H1 (cell line): Measurements from ENCODE around the gene CACNA2D4. TPM values are rescaled to one million over a fixed set of nuclear protein-coding genes. Genes with fewer than 3 reads are reported as not detected.

Source experiments
- CTCF ChIA-PET: fragments of 300-600 bp; sonication (Branson Sonifier 250); formaldehyde crosslinking; loops from one replicate; lab custom pipeline; 2021; ENCODE audit not compliant: partially characterized antibody; lab: Charles Lee
- POLR2A ChIA-PET: fragments of 300-600 bp; sonication (Branson Sonifier 250); formaldehyde crosslinking; loops from one replicate; lab custom pipeline; 2021; ENCODE audit warnings: inconsistent platforms; ENCODE audit not compliant: partially characterized antibody; lab: Charles Lee
- DNase-seq, 2 experiments: peaks; one replicate each; pipeline versions ENCODE4 v3.0.0 to v3.0.0-alpha.2; 2010 to 2022; ENCODE audit warnings: low spot score in 2 of 2, low read depth in 1 of 2, mixed read lengths in 1 of 2
- FAIRE-seq: peaks from 2 replicates; lab custom pipeline; 2011; peaks lifted over from hg19 to GRCh38; lab: Jason Lieb, UNC
- H2AFZ ChIP-seq: 2 replicates; pipeline ENCODE4 v1.8.1; 2012; ENCODE audit warnings: low read length, inconsistent platforms
- H2AK5ac ChIP-seq: 2 replicates; pipeline ENCODE4 v1.6.1; 2013; ENCODE audit warnings: low read depth, low read length
- H2BK120ac ChIP-seq: replicated peaks from 2 replicates; pipeline ENCODE3; 2013; ENCODE audit warnings: low read depth, low read length, inconsistent platforms
- H2BK12ac ChIP-seq: 2 replicates; pipeline ENCODE4 v1.6.1; 2013; ENCODE audit warnings: low read depth, low read length
- H2BK15ac ChIP-seq: 2 replicates; pipeline ENCODE4 v1.6.1; 2013; ENCODE audit warnings: low read length
- H2BK20ac ChIP-seq: 2 replicates; pipeline ENCODE4 v1.6.1; 2013; ENCODE audit warnings: low read length
- H2BK5ac ChIP-seq: 2 replicates; pipeline ENCODE4 v1.6.1; 2013; ENCODE audit warnings: low read depth, low read length
- H3K14ac ChIP-seq: 2 replicates; pipeline ENCODE4 v1.6.1; 2013; ENCODE audit warnings: inconsistent platforms; ENCODE audit not compliant: insufficient read length
- H3K18ac ChIP-seq: 2 replicates; pipeline ENCODE4 v1.6.1; 2013; ENCODE audit warnings: low read length; ENCODE audit errors: extremely low read depth
- H3K23ac ChIP-seq: 2 replicates; pipeline ENCODE4 v1.6.1; 2013; ENCODE audit warnings: inconsistent platforms; ENCODE audit not compliant: insufficient read length
- H3K23me2 ChIP-seq: 2 replicates; pipeline ENCODE4 v1.6.1; 2013; ENCODE audit warnings: low read depth, low read length
- H3K27ac ChIP-seq: 2 replicates; pipeline ENCODE4 v1.6.1; 2011; ENCODE audit warnings: low read depth, low read length, inconsistent platforms
- H3K27me3 ChIP-seq, 4 experiments: replicated peaks in 1 of 4; 1 replicate in 1 of 4; 2 replicates in 3 of 4; pipeline versions ENCODE4 v1.6.1 to v1.8.1; 2011 to 2013; ENCODE audit warnings: low read length in 3 of 4, mild to moderate bottlenecking in 3 of 4, inconsistent platforms in 2 of 4, mixed read lengths in 2 of 4, moderate library complexity in 1 of 4; ENCODE audit not compliant: control insufficient read depth in 3 of 4, insufficient read depth in 3 of 4; ENCODE audit errors: extremely low read depth in 1 of 4
- H3K36me3 ChIP-seq, 4 experiments: 2 replicates each; pipeline versions ENCODE4 v1.6.1 to v1.8.1; 2011 to 2013; ENCODE audit warnings: mild to moderate bottlenecking in 4 of 4, low read length in 3 of 4, moderate library complexity in 2 of 4, control low read depth in 1 of 4, inconsistent platforms in 1 of 4; ENCODE audit not compliant: insufficient read depth in 4 of 4, control insufficient read depth in 2 of 4
- H3K4ac ChIP-seq: replicated peaks from 2 replicates; pipeline ENCODE3; 2013; ENCODE audit warnings: low read length, low read depth, mixed read lengths, inconsistent platforms; ENCODE audit not compliant: insufficient read length
- H3K4me1 ChIP-seq, 4 experiments: replicated peaks in 1 of 4; 1 replicate in 1 of 4; 2 replicates in 3 of 4; pipeline versions ENCODE4 v1.6.1 to v1.8.1; 2011 to 2013; ENCODE audit warnings: low read length in 3 of 4, inconsistent platforms in 2 of 4, mixed read lengths in 1 of 4; ENCODE audit not compliant: insufficient read depth in 4 of 4, control insufficient read depth in 3 of 4
- H3K4me2 ChIP-seq, 2 experiments: 2 replicates each; pipeline versions ENCODE4 v1.6.1 to v1.8.1; 2011 to 2013; ENCODE audit warnings: low read depth in 2 of 2, low read length in 2 of 2, control low read depth in 1 of 2, inconsistent platforms in 1 of 2, mild to moderate bottlenecking in 1 of 2; ENCODE audit not compliant: insufficient read depth in 1 of 2
- H3K4me3 ChIP-seq, 4 experiments: fragments of 200-600, 300-600 bp in 1 of 4; sonication (generic), shearing (Covaris generic), sonication (Bioruptor Twin) in 1 of 4; 2 replicates each; pipeline versions ENCODE4 v1.5.1 to v1.8.1; 2011 to 2016; ENCODE audit warnings: low read length in 4 of 4, low read depth in 3 of 4, control low read depth in 2 of 4, inconsistent platforms in 2 of 4, mild to moderate bottlenecking in 2 of 4, mixed read lengths in 1 of 4, moderate library complexity in 1 of 4; ENCODE audit not compliant: insufficient read depth in 2 of 4; ENCODE audit errors: extremely low read depth in 1 of 4
- H3K56ac ChIP-seq: replicated peaks from 2 replicates; pipeline ENCODE3; 2013; ENCODE audit warnings: low read depth, mild to moderate bottlenecking, mixed read lengths, low read length, inconsistent platforms; ENCODE audit not compliant: insufficient read length
- H3K79me1 ChIP-seq: 2 replicates; pipeline ENCODE4 v1.6.1; 2013; ENCODE audit warnings: low read depth, low read length, control low read depth
- H3K79me2 ChIP-seq, 2 experiments: 2 replicates each; pipeline versions ENCODE4 v1.6.1 to v1.8.1; 2012 to 2013; ENCODE audit warnings: low read length in 2 of 2, mild to moderate bottlenecking in 2 of 2, inconsistent platforms in 1 of 2; ENCODE audit not compliant: insufficient read depth in 2 of 2, control insufficient read depth in 1 of 2
- H3K9ac ChIP-seq, 4 experiments: replicated peaks in 1 of 4; 1 replicate in 1 of 4; 2 replicates in 3 of 4; pipeline versions ENCODE4 v1.6.1 to v1.8.1; 2011 to 2013; ENCODE audit warnings: low read depth in 3 of 4, low read length in 3 of 4, control low read depth in 2 of 4, mild to moderate bottlenecking in 2 of 4, moderate library complexity in 2 of 4, inconsistent platforms in 1 of 4; ENCODE audit errors: extremely low read depth in 1 of 4
- H3K9me3 ChIP-seq, 2 experiments: 2 replicates each; pipeline versions ENCODE4 v1.6.1 to v1.8.1; 2012 to 2013; ENCODE audit warnings: mild to moderate bottlenecking in 2 of 2, moderate library complexity in 2 of 2, control low read depth in 1 of 2, inconsistent platforms in 1 of 2, low read depth in 1 of 2, low read length in 1 of 2, mixed read lengths in 1 of 2; ENCODE audit not compliant: insufficient read depth in 2 of 2
- H4K20me1 ChIP-seq, 2 experiments: replicated peaks in 1 of 2; 2 replicates each; pipeline versions ENCODE3 to v1.8.1; 2011 to 2013; ENCODE audit warnings: inconsistent platforms in 2 of 2, low read length in 2 of 2, mild to moderate bottlenecking in 1 of 2; ENCODE audit not compliant: insufficient read depth in 2 of 2, control insufficient read depth in 1 of 2
- H4K5ac ChIP-seq: 2 replicates; pipeline ENCODE4 v1.6.1; 2013; ENCODE audit warnings: low read length, low read depth, mixed read lengths, inconsistent platforms; ENCODE audit not compliant: insufficient read length
- H4K8ac ChIP-seq: 2 replicates; pipeline ENCODE4 v1.8.0; 2013; ENCODE audit warnings: mild to moderate bottlenecking, moderate library complexity, low read length, inconsistent platforms; ENCODE audit not compliant: insufficient read depth; ENCODE audit errors: extremely low read depth
- H4K91ac ChIP-seq: replicated peaks from 2 replicates; pipeline ENCODE3; 2013; ENCODE audit warnings: low read length, mixed read lengths, inconsistent platforms; ENCODE audit not compliant: insufficient read length
- BCL11A ChIP-seq, 2 experiments: IDR thresholded peaks; one replicate each; pipeline ENCODE4 v1.6.1; 2011; ENCODE audit warnings: low read depth in 2 of 2, low read length in 2 of 2, mild to moderate bottlenecking in 2 of 2
- BRCA1 ChIP-seq: IDR thresholded peaks from 2 replicates; pipeline ENCODE4 v1.6.1; 2012; ENCODE audit warnings: low read depth, low read length, improper control_type of control experiment
- CHD1 ChIP-seq: IDR thresholded peaks from 2 replicates; pipeline ENCODE4 v1.6.1; 2012; ENCODE audit warnings: low read depth, low read length, improper control_type of control experiment
- E2F6 ChIP-seq: IDR thresholded peaks from 2 replicates; pipeline ENCODE4 v1.6.1; 2012; ENCODE audit warnings: inconsistent platforms
- EGR1 ChIP-seq: IDR thresholded peaks from 2 replicates; pipeline ENCODE4 v1.6.1; 2011; ENCODE audit warnings: low read depth, low read length, borderline replicate concordance
- EZH2 ChIP-seq: fragments of 200-600 bp; sonication (generic); IDR thresholded peaks from 2 replicates; pipeline ENCODE4 v1.7.1; 2012; ENCODE audit warnings: low read depth, mild to moderate bottlenecking, moderate library complexity, low read length, inconsistent platforms; ENCODE audit not compliant: severe bottlenecking
- KDM4A ChIP-seq: IDR thresholded peaks from one replicate; pipeline ENCODE4 v1.7.1; 2012; ENCODE audit warnings: low read depth, mild to moderate bottlenecking, moderate library complexity, low read length, inconsistent platforms; ENCODE audit not compliant: severe bottlenecking
- KDM5A ChIP-seq: fragments of 200-600 bp; IDR thresholded peaks from 2 replicates; pipeline ENCODE4 v1.7.1; 2012; ENCODE audit warnings: mild to moderate bottlenecking, low read length, inconsistent platforms, mixed read lengths
- SIN3A ChIP-seq, 2 experiments: IDR thresholded peaks in 1 of 2; conservative IDR thresholded peaks in 1 of 2; 2 replicates each; pipeline ENCODE4 v1.6.1; 2011 to 2012; ENCODE audit warnings: low read length in 2 of 2, improper control_type of control experiment in 1 of 2, low read depth in 1 of 2, mild to moderate bottlenecking in 1 of 2
- SIRT6 ChIP-seq: IDR thresholded peaks from one replicate; pipeline ENCODE4 v1.7.1; 2012; ENCODE audit warnings: low read length, inconsistent platforms
- TAF7 ChIP-seq: optimal IDR thresholded peaks from 2 replicates; pipeline ENCODE3; 2011; ENCODE audit warnings: low read depth, mild to moderate bottlenecking, inconsistent platforms, low read length, moderate library complexity, borderline replicate concordance
- TCF12 ChIP-seq: IDR thresholded peaks from 2 replicates; pipeline ENCODE4 v1.6.1; 2011; ENCODE audit warnings: low read depth, mild to moderate bottlenecking, low read length
- USF2 ChIP-seq: IDR thresholded peaks from 2 replicates; pipeline ENCODE4 v1.6.1; 2011; ENCODE audit warnings: low read length, improper control_type of control experiment
- WGBS, 2 experiments: shearing (Covaris generic) in 1 of 2; methylation state at CpG; one replicate each; pipeline versions ENCODE4 v1.1.6 to v1.1.7; 2013 to 2015; ENCODE audit warnings: low lambda C conversion rate in 2 of 2, mixed read lengths in 2 of 2, inconsistent platforms in 1 of 2, low coverage in 1 of 2, missing lambda C conversion rate in 1 of 2; ENCODE audit not compliant: insufficient replicate concordance in 2 of 2, insufficient coverage in 1 of 2, insufficient read length in 1 of 2; ENCODE audit errors: extremely low coverage in 1 of 2, missing lambda C conversion rate in 1 of 2; 5-methylcytosine and 5-hydroxymethylcytosine counted together
- polyA plus RNA-seq, 7 experiments: library from polyadenylated mRNA; depleted of rRNA in 3 of 7; stranded (reverse) in 5 of 7; unstranded in 2 of 7; fragments of >200 nt in 5 of 7; fragments of 200-250 nt in 2 of 7; gene quantifications; 1 replicate in 5 of 7; 2 replicates in 1 of 7; 4 replicates in 1 of 7; pipeline versions ENCODE4 v1.2.1 to v1.2.3, GENCODE V29; 2011 to 2013; ENCODE audit warnings: missing spikeins in 2 of 7, mixed read lengths in 2 of 7
- total RNA-seq: library from RNA; stranded (reverse); fragmentation: NEBNext Ultra II Directional; extraction: Animal tissue kit (Norgen Biotek cat#: 25700); gene quantifications from 2 replicates; pipeline ENCODE4 v1.2.1, GENCODE V29; 2021

The CACNA2D4 gene
- total and polyA plus RNA-seq, 2 of the 8 experiments (the other 6 are each of a cell fraction or from before 2014, with no cell fraction given): 0.44 to 0.88 TPM

GRCh38 chr12:1848745-1849144 lies 69.7 kb downstream of the CACNA2D4 start:
- Histone ChIP-seq H4K20me1 (no peaks in the 10 kb centered on the region), H3K27me3 (no peaks in the 10 kb centered on the region), H3K4me2 (no peak overlapping the region), H3K79me1 (no peaks in the 10 kb centered on the region), H3K9me3 (peaks cover 4% of the 10 kb centered on the region in 2 experiments; a peak in 3 of 4 replicates), H3K4me3 (no peak overlapping the region), H2AFZ (no peak overlapping the region), H4K8ac (no peak overlapping the region), H3K4ac (no peak overlapping the region), H3K18ac (no peak overlapping the region), H2BK20ac (no peak overlapping the region), H3K4me1 (peaks cover 0 to 13% (median 4%) of the 10 kb centered on the region in 4 experiments; a peak in 5 of 7 replicates), H4K5ac (no peak overlapping the region), H3K27ac (no peak overlapping the region), H2BK5ac (no peak overlapping the region), H4K91ac (no peak overlapping the region), H3K9ac (no peak overlapping the region), H2BK120ac (no peak overlapping the region), H3K14ac (no peak overlapping the region), H3K23ac (no peak overlapping the region), H3K36me3 (no peaks in the 10 kb centered on the region), H2BK15ac (no peak overlapping the region), H3K79me2 (no peaks in the 10 kb centered on the region), H2BK12ac (no peak overlapping the region), H3K56ac (no peak overlapping the region), H2AK5ac (no peak overlapping the region), H3K23me2 (no peaks in the 10 kb centered on the region)
- FAIRE-seq (no peak), DNase-seq (no peak)
- WGBS, 2 experiments: 85% methylated on average over 5 of the region's 6 CpGs; no CpG with 5 or more reads in 1 of the 2 experiments
- ChIA-PET POLR2A (no interaction called here), CTCF (no interaction called here)
- TF ChIP-seq EGR1 (no peak), BCL11A (IDR thresholded peaks at IDR 0.05; ENCODE audit: low read depth in 2 of 2, low read length in 2 of 2) (no peak), E2F6 (no peak), BRCA1 (no peak), SIN3A (conservative IDR thresholded peaks at IDR 0.05 in 1 of 2, IDR thresholded peaks at IDR 0.05 in 1 of 2; ENCODE audit: low read depth in 1 of 2, low read length in 2 of 2) (no peak), KDM4A (no peak), USF2 (no peak), SIRT6 (no peak), EZH2 (no peak), KDM5A (no peak), TCF12 (no peak), TAF7 (no peak), CHD1 (no peak)
